GM19395 (cell line): ENCODE results near the gene NCKAP5.

Experiments
- ATAC-seq: cut with Tn5 transposase; IDR thresholded peaks from one replicate; pipeline ENCODE4 v1.9.1; 2021; ENCODE audit warnings: mild to moderate bottlenecking, moderate library complexity; ENCODE audit not compliant: unreplicated experiment

Gene NCKAP5

DNA sequence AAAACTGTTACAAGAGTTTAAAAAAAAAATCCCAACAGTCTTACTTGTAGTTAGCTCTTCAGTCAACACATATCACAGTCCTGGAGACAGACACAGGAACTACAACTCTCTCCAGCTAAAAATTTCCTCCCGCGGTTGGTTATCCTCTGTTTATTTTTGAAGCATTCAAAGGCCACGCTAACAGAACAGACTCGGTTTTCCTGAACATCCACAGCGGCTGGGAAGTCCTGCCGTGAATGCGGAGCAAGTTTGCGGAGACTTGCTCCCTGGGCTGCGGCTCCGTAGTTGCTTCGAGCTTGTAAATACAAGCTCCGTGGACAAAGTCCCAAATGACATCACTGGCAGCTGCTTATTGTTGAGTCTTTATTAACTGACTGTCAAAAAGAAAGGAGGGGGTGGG lies at the start of gene NCKAP5:
NCKAP5 (minus strand) TSS at position 292 of the 400 bp plus-strand sequence. CDS start 50,937 bp downstream, outside the sequence.
- ATAC-seq = no peak

DNA sequence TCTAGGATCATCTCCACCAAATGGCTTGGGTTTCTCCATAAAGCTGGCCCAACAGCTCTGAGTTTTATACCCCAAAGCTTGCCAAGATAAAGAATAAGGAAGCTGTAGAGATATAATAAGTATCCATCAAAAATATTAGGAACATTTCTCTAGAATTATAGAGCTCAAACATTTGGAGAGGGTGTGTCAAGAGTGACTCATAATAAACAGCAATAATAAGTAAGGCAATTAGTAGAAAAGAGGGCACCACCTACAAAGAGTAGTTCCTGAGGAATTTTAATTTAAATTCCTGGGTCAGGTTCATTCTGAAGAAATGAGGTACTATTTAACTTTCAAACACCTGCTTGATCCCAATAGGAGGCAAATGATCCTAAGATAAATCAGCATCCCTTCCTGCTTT lies 41.4 kb upstream of the NCKAP5 start:
- ATAC-seq = no peak

DNA sequence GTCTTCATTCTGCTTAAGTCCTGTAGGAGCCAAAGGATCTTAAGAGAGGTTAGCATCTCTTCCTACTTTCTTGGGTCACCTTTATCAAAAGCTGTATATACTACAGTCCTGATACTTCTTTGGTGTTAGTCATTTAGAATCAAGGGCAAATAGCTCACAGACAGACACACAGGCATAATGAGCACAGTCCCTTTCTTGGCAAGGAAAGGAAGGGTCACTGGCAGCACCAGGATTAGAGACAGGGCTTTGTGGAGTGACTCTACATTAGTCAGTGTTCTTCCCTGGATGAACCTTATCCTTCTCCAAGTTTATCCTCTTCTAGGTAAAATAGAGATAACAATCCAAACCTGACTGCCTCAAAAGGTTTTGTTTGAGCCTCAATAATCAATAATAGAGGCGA lies 40.0 kb upstream of the NCKAP5 start:
- ATAC-seq = no peak

DNA sequence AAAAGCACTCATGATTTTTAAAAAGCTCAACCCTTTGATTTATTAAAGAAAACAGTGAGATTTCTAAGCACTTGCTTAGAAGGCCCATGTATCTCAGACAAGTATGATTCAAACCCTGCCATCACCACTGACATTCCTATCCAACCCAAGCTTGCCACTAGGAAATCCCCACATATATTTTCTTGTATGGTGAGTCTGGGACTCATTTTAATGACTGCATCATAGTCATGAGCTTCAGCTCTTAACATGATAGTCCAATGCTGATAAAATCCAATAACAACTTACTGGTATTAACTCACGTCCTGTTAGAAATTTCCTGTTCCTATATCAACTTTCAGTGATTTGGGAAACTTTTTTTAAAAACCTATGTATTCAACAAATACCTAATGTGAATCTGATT lies 39.4 kb upstream of the NCKAP5 start:
- no peak for ATAC-seq

DNA sequence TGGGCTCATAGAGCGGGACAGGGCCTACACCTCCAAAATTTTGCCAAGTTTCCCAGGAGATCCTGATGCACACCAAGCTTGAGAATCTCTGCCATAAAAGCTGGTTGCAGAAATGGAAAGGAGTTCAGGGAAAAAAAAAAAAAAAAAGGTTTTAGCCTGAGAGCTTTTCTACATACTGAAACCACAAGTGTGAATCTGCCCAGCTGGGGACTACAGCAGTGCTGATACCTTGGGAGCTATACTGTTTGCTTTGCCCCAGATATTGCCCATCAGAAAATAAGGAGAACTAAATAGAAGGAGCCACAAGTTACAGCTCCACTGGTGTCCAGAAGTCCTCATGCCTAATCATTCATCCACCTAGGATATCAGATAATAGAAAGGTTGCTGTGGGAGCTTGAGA lies 38.4 kb upstream of the NCKAP5 start:
- ATAC-seq = no peak

DNA sequence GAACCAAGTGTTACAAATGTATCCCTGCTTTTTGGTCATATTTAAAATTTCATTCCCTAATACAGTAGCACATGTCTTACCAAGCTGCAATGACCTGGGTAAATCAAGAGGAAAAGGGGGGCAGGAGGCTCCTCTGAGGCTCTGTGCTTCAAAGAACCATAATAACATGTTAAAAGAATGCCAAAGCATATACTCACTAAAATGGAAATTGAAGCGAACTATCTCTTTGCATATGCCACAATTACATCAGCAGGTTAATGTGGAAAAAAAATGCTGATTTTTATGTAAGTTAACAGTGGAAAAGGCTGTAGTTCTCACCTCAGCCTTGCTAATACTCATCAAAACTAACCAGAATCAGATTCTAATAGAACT lies 37.5 kb upstream of the NCKAP5 start:
- ATAC-seq = no peak

DNA sequence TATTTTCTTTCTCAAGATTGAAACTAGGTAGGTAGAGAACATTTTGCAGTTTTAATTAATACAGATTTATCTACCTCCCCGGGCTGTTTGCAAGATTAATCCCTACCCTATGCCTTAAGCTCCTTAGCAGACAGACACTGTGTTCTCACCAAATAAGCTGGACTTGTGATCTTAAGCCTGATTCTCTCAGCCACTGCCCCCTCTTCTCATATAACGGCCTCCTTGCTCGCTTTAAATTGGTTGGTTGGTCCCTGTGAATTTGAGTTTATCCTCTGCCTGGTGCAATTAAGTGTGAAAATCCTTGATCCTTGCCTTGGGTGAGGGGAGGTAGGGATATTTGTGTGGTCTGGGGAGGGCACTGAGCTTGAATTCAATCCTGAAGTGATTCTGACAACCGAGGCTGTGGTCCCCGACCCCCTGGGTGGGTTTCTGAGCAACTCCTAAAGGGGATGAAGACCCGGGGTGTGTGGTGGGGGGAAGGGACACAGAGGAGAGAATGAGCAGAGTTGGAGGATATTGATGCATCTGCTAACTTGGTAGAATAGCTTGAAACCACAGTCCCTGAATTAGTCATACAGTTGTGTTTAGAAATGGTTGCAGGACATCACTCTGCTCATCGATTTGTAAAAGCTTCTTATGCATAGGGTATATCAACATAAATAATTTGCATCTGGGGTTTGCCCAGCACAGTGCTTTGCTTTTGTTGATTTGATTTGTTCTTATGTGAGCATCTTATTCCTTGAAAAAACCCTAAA lies 36.9 kb upstream of the NCKAP5 start:
- no peak for ATAC-seq

DNA sequence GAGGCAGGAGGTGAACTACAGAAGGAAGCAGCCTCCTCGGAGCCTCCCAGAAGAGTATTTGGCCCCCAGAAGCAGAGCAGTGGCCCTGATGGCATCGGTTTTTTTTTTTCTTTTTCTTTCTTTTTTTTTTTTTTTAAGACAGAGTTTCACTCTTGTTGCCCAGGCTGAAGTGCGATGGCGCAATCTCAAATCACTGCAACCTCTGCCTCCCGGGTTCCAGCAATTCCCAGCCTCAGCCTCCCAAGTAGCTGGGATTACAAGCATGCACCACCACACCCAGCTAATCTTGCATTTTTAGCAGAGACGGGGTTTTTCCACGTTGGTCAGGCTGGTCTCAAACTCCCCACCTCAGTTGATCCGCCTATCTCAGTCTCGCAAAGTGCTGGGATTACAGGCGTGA lies 34.8 kb upstream of the NCKAP5 start:
- ATAC-seq = no peak

DNA sequence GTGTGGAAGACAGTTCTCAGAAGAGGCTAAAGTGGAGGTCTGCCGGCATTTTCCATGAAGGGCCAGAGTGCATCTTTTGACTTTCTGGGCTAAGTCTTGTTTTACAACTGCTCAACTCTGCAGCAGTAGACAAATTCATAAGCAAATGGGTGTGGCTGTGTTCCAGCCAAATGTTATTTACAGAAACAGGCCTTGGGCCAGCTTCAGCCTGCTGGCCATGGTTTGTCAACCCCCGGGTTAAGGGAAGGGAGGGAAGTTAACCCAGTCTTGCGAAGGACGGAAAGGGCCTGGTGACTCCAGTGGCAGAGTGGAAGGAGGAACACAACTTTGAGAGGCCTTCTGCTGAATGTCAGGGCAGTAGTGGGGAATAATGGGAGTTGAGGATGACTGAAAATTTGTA lies 34.3 kb upstream of the NCKAP5 start:
- ATAC-seq = no peak

DNA sequence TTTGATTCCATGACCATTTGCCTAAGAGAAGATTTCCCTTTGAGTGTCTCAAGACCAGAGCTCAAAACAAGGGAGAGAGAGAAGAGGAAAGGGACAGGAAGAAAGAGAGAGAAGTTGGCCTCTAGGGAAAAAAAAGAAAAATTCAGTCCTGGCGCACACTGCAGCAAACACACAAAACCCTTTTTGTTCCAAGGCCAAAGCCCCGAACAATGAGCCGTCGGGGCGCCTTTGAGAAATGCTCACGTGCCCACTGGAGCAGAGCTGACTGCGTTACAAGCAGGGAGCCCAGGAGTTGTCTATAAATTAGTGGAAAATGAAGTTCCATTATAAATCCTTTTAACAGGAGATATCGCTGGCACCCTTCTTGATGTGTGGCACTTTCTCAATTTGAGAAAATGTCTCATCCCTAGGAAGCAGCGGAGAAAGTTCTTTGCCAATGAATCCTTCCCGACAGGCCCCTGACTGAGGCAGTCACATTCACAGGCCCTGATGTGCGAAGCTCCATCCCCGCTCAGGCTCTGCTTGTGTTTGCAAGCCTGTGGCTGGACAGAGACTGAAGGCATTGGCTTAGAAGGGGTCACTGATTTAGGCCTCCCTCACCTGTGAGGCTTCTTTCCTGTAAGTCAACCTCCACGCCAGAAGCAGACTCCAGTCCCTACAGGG lies 32.1 kb upstream of the NCKAP5 start:
- no peak for ATAC-seq

DNA sequence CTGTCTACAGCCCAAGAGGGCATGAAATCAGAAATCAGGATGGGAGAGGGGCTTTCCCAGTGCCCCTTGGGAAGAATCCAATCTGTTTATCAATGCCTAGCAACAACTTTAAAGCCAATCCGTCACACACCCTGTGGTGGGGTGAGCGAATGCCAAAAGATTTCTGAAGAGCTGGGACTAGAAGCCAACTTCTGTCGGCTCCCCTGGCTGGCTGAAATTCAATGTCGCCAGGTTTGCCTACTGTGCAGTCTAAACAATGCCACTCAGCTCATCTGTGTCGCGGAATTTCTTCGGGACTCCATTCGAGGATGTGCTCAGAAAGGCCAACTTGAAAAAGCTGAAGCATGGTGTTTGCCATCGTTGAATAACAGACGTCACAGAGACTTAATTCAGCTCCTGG lies 31.5 kb upstream of the NCKAP5 start:
- ATAC-seq = no peak

DNA sequence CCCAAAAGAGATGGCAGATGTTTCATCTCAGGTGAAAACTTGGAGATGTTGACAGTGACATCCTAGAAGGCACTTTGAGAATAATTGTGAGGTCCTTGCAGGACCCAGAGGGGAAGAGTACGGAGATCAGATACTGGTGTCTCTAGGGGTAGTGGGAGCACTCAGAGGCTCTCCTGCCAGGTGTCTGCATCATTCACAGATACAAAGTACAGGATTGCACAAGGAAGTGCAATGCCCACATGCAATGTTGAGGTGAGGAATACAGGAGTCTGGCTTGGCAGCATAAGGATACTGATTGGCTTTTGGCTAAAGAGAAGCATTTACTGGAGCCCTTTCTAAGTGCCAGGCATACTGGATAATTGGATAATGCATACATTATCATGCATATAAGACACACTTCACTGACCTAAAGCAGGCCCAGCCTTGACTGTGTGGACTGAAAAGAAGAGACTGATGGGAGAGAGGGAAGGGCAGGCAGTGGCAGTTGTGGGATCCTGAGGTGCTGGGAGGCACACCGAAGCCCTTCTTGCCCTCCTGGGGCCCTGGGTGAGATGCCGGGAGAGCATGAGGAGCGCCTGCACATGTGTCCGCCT lies 31.0 kb upstream of the NCKAP5 start:
- no peak for ATAC-seq

DNA sequence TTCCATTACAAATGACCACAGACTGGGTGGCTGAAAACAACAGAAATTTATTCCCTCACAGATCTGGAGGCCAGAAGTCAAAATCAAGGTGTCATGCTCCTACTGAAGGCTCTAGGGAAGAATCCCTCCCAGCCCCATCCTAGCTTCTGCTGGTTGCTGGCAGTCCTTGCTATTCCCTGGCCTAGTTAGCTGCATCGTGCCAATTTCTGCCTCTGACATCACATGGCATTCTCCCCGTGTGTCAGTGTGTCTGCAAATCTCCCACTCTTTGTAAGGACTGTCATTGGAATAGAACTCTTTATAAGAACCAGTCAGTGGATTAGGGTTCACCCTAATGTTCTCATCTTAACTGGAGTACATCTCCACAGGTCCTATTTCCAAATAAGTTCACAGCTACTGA lies 30.5 kb upstream of the NCKAP5 start:
- ATAC-seq = no peak

DNA sequence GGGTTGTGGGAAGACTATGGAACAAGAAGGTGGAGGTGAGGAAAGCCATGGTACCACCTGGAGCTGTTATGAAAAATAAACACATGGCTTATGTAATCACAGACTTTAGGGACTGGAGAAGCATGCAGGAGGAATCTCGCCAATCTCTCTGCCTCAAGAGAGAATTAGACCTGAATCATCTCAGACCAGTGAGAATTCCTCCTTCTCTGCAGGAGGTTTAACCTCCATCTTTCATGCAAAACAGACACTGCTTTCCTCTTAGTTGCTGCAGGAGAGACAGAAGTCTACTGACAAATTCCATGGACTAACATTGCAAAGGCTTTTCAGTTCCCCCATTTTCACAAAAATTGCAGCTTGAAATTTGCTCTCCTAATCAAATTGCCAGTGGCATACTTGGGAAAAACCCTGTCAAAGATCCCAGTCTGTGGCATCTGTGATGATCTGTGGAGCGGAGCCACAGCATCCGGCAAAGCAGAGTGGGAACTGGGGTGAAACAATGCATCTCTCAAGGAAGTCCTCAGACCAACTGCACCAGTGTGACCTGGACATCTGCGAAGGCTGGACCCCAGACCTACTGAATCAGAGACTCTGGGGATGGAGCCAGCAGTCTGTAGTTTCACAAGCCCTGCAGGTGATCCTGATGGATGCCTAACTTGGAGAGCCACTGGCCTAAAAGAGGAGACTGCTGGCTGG lies 28.6 kb upstream of the NCKAP5 start:
- ATAC-seq = no peak

DNA sequence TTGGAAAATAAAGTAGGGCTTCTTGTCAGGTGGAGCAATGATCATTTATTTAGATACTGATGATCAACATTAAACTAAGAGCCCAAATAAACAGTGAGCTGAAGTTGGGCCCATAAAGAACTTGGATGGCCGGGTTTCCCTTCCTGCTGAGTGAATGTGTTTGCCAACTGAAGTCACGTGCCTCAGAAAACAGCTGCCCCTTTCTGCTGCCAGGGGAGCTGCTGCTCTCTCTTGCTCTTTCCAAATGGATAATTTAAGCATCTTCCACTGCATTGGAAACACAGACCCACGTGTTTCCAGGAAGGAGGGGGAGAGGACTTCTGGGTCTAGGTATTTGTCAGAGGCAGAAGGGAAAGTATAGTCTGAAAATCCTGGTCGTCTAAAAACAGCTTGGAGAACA lies 22.9 kb upstream of the NCKAP5 start:
- ATAC-seq = no peak

DNA sequence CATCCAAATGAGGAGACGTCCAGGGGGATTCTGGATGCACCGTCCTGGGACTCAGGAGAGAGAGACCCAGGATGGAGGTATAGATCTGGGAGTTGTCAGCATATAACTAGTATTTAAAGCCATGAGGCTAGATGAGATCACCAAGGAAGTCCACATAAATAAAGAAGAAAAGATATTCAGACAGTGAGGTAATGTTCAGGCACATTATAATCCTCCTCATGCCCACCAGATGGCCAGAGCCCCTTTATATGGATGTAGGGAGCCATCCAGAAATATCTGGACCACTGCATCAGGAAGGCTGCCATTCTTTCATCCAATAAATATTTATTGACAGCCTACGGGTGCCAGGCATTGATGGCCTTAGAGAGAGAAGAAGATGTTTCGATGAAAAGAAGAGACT lies 21.2 kb upstream of the NCKAP5 start:
- ATAC-seq = no peak

DNA sequence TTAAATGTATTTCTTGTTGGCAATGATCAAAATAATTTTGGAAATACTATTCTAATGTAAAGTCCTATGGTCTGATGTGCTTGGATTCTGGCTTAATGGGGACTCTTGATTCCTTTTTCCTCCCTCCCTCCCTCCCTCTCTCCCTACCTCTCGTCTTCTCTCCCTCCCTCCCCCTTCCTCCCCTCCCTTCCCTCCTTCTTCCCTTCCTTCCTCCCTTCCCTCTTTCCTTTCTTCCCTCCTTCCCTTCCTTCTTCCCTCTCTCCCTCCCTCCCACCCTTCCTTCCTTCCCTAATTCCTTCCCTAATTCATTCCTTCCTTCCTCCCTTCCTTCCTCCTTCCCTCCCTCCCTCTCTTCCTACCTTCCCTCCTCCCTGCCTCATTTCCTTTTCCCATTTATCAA lies 19.9 kb upstream of the NCKAP5 start:
- ATAC-seq = no peak

DNA sequence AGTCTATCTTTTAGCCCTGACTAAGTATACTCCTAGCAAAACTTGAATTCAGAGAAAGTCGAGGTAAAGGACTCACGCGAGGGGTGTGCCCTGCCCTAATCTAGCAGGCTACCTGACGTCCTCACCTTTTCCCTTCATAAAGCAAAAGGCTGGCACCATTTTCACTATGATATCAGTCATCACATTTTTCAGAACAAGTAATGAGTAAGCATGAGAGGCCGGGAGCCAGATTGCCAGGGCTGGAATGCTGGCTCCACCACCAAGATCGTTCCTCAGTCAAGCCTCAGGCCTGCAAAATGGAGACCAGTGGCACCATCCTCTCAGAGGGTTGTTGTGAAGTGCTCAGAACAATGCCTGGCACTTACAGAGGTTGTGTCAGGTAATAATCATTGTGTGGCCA lies 18.7 kb upstream of the NCKAP5 start:
- ATAC-seq = no peak

DNA sequence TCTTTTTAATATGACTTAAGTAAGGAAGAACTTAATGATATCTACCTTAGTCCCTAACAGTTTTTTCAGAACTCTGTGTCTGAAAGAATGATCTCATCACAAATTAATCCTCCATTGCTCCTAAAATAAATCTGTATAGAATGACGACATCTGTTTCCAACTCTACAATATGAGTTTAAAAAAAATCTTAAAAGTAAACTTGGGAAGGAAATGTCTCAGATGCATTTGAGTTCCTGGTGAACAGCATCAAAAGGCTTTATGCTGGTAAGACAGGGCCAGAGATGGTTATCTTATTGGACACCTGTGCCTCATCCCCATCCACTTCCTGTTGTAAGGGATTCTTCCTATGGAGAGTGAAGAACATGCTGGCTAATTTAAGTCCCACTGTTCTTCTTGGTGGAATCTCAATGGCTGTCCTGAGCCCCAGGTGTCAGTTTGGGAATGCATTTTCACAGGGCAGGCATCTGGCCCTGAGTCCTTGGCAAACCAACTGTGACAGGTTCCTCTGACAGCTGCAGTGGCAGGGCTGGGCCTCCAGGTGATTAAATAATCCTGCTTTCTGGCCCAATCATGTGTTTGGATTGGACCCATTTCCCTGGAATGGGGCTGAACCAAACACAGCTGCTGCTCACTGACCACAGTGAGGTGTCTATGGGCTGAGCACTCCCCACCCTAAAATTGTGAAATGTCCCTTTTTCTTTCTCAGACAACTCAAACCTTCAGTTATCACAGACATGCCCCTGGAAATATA lies 12.9 kb upstream of the NCKAP5 start:
- no peak for ATAC-seq

DNA sequence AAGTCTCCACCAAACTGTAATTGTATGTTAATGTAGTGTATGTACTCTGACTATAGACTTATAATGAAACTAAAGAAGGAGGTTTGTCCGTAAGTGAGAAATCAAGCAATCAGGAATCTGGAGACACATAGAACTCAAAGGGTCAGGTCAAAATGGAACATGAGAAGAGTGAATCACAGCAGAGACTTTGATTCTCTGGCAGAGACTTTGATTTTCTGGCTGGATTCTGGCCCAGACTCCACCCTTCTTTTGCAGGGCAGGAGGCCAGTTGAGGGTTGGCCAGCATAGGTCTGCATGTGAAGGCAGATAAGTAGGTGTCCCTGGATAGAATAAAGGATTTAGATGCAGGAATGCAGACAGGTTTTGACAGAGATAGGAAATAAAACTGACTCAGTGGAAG lies 11.0 kb upstream of the NCKAP5 start:
- ATAC-seq = no peak

DNA sequence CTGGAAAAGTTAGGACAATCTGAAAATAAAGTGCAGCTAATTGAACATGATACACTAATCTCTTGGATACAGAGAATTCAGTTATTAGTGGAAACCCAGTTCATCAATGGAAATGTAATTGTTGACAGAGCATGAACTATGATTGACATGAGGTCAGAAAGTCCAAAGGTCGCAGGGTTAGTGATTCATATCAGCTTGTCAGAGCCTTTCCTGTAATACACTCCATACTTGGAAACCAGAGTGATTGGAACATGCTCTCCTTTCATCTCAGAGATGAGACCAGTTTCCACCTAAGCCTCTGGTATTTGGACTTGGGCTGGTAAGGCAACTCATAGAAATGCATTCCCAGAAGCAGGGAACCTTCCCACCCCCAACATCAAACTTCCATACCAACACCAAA lies 8.5 kb upstream of the NCKAP5 start:
- ATAC-seq = no peak
